Esophagus squamous epithelium (tissue), 4 donors: ENCODE data around the gene STX8.

Experiments
- POLR2A ChIP-seq, 4 donors: fragments of 450-650 bp; IDR thresholded peaks; one replicate each; pipeline ENCODE4 v1.6.1; 2017; ENCODE audit warnings: antibody characterized with exemption in 4 of 4, mild to moderate bottlenecking in 4 of 4, moderate library complexity in 3 of 4
- TF ChIP-seq, protein P1 (sequence below), 6 experiments: fragments of 450-650 bp in 4 of 6; fragments of 200-600 bp in 2 of 6; sonication (generic) in 2 of 6; IDR thresholded peaks; one replicate each; pipeline ENCODE4 v1.5.1; 2016 to 2019; ENCODE audit warnings: antibody characterized with exemption in 6 of 6, mild to moderate bottlenecking in 4 of 6, moderate library complexity in 4 of 6

DNA sequence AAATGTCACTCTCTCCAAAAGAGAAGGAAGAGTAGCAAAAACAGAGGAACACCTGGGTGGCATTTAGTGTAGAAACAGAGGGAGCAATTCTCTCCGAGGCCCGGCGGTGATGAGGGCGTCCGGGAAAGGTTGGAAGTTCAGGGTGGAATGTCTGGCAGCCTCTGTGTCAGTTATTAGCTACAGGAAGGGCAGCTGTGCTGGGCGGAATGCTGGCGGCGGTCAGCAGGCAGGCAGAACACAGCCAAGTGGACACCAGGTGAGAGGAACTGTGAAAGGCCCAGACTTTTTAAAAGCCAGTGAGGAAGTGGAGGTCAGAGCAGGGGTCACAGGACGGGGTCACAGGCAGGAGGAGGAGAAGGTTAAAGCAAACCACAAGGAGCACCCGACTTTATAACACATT, 316.2 kb downstream of the STX8 start:
- TF ChIP-seq, protein P1, sequence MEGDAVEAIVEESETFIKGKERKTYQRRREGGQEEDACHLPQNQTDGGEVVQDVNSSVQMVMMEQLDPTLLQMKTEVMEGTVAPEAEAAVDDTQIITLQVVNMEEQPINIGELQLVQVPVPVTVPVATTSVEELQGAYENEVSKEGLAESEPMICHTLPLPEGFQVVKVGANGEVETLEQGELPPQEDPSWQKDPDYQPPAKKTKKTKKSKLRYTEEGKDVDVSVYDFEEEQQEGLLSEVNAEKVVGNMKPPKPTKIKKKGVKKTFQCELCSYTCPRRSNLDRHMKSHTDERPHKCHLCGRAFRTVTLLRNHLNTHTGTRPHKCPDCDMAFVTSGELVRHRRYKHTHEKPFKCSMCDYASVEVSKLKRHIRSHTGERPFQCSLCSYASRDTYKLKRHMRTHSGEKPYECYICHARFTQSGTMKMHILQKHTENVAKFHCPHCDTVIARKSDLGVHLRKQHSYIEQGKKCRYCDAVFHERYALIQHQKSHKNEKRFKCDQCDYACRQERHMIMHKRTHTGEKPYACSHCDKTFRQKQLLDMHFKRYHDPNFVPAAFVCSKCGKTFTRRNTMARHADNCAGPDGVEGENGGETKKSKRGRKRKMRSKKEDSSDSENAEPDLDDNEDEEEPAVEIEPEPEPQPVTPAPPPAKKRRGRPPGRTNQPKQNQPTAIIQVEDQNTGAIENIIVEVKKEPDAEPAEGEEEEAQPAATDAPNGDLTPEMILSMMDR (IDR thresholded peaks at IDR 0.05), result no peak
- TF ChIP-seq POLR2A (IDR thresholded peaks at IDR 0.05), result no peak
